Fibroblast of mammary gland (primary cell): ENCODE measurements around the gene PRICKLE1.
"Not testable (repeated sequence)": the region's sequence is repeated elsewhere in the genome, so short reads cannot be mapped to it uniquely, and the experiment has no call there.

Experiments
- DNase-seq: peaks from one replicate; pipeline ENCODE4 v3.0.0-alpha.2; 2010; ENCODE audit warnings: low read depth
- H3K4me3 ChIP-seq: 2 replicates; pipeline ENCODE4 v1.5.1; 2011; ENCODE audit warnings: low read depth, mild to moderate bottlenecking, low read length, moderate library complexity; ENCODE audit not compliant: control insufficient read depth
- TF ChIP-seq, protein P1 (sequence below): conservative IDR thresholded peaks from 2 replicates; pipeline ENCODE4 v1.5.1; 2011; ENCODE audit warnings: low read depth, low read length, inconsistent platforms; ENCODE audit not compliant: control insufficient read depth, insufficient read depth

Gene PRICKLE1

GRCh38 chr12:42560977-42561376 is 28.6 kb downstream of the PRICKLE1 start:
- TF ChIP-seq, protein P1, sequence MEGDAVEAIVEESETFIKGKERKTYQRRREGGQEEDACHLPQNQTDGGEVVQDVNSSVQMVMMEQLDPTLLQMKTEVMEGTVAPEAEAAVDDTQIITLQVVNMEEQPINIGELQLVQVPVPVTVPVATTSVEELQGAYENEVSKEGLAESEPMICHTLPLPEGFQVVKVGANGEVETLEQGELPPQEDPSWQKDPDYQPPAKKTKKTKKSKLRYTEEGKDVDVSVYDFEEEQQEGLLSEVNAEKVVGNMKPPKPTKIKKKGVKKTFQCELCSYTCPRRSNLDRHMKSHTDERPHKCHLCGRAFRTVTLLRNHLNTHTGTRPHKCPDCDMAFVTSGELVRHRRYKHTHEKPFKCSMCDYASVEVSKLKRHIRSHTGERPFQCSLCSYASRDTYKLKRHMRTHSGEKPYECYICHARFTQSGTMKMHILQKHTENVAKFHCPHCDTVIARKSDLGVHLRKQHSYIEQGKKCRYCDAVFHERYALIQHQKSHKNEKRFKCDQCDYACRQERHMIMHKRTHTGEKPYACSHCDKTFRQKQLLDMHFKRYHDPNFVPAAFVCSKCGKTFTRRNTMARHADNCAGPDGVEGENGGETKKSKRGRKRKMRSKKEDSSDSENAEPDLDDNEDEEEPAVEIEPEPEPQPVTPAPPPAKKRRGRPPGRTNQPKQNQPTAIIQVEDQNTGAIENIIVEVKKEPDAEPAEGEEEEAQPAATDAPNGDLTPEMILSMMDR: no peak
- H3K4me3 ChIP-seq: no peak overlapping the region
- no peak for DNase-seq

GRCh38 chr12:42557586-42558172 is 31.9 kb downstream of the PRICKLE1 start:
- TF ChIP-seq, protein P1: no peak
- H3K4me3 ChIP-seq: no peak overlapping the region
- no peak for DNase-seq

DNA sequence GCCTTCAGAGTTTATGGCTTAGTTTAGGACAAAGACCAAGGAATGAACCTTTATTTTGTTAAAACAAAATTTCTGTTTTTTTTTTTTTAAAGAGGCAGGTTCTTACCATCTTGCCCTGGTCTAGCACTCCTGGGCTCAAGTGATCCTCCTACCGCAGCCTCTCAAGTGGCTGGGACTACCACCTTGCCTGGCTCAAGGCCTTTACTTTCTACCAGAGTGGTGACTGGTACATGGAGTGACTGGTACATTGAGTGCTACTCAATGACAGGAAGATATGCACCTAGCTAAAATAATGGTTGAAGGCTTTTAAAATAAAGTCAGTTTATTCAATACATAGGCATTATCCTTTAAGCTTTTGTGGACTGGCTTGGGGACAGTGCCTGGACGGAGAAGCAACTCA is 32.6 kb downstream of the PRICKLE1 start:
- TF ChIP-seq, protein P1: no peak
- DNase-seq: no peak
- no peak overlapping the region for H3K4me3 ChIP-seq

DNA sequence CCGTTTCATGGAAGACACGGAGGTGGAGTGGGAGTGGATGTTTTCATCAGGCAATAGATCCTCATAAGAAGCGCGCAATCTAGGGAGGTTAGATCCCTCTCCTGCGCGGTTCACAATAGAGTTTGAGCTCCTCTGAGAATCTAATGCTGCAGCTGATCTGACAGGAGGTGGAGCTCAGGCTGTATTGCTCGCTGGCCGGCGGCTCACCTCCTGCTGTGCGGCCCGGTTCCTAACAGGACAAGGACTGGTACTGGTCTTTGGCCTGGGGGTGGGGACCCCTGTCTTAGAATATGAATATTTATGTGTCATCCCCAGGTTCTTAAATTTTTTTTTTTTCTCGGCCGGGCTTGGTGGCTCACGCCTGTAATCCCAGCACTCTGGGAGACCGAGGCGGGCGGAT is 36.7 kb downstream of the PRICKLE1 start:
- no peak for DNase-seq
- TF ChIP-seq, protein P1: no peak
- H3K4me3 ChIP-seq: no peak overlapping the region

- no peak overlapping the region for H3K4me3 ChIP-seq
- DNase-seq: no peak
- TF ChIP-seq, protein P1: no peak
These were observed 38.7 kb downstream of the PRICKLE1 start for GRCh38 chr12:42550800-42551199.

DNA sequence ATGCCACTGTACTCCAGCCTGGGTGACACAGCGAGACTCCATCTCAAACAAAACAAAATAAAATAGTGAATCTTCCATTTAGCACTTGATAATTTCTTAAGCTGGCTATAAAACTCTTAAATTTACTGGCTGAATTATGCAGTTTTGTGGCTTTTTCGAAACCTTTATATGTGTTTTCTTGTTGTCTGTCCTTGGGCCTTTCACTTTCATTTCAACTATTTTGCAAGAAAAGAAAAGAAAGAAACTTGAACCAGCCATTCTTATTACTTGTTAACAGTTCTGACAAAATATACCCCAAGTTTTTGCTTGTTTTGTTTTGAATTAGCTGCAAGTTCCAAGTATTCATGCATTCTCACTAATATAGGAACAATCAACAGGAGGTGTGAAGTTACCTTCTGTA is 42.8 kb downstream of the PRICKLE1 start:
- TF ChIP-seq, protein P1: no peak
- no peak for DNase-seq
- no peak overlapping the region for H3K4me3 ChIP-seq

DNA sequence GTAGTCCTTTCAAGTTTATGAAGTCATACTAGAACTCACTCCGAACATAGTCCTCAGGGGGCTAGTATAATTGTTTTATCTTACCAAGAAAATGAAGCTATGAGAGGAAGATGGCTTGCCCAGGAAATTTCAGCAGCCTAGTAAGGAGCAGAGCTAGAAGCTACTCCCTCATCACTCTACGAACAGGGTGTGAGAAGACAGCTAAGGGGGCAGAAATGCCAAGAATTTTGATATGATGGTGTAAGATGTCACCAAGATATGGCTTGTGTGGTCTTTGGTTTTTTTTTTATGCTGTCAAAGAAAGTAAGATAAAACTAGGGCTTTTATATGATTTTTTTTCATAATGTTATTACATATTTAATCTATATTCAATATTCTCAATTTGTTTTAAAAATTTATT is 47.6 kb downstream of the PRICKLE1 start:
- DNase-seq: no peak
- no peak overlapping the region for H3K4me3 ChIP-seq
- TF ChIP-seq, protein P1: no peak

GRCh38 chr12:42541308-42541707 is 48.2 kb downstream of the PRICKLE1 start:
- not testable (repeated sequence) for DNase-seq, H3K4me3 ChIP-seq
